A673 (cell line): ENCODE measurements around the gene RBCK1.
"Not testable (repeated sequence)": the region's sequence is repeated elsewhere in the genome, so short reads cannot be mapped to it uniquely, and the experiment has no call there.

Experiments
- CTCF ChIP-seq: fragments of 300-800, 200-600 bp; sonication (generic); conservative IDR thresholded peaks from 2 replicates; pipeline ENCODE4 v1.5.1; 2017; ENCODE audit warnings: low read depth, mild to moderate bottlenecking, antibody characterized with exemption, low read length, moderate library complexity, mixed read lengths
- EZH2 ChIP-seq: fragments of 200-600 bp; sonication (generic); IDR thresholded peaks from 2 replicates; pipeline ENCODE4 v1.6.1; 2017; ENCODE audit warnings: borderline replicate concordance, low read depth, mild to moderate bottlenecking, mixed read lengths, antibody characterized with exemption, low read length; ENCODE audit not compliant: poor library complexity, severe bottlenecking

DNA sequence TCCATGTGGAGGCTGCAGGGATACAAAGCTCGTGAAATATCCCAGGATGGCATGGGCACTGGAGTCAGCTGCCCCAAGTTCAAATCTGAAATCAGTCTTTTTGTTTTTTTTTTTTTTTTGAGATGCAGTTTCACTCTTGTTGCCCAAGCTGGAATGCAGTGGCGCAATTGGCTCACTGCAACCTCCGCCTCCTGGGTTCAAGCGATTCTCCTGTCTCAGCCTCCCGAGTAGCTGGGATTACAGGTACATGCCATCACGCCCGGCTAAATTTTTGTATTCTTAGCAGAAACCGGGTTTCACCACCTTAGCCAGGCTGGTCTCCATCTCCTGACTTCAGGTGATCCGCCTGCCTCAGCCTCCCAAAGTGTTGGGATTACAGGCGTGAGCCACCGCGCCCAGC is 30.5 kb upstream of the RBCK1 start:
- TF ChIP-seq EZH2, CTCF: not testable (repeated sequence)
